NCI-H1105 treated with DMSO at 0.1 percent for 48 hours (cell line): Measurements from ENCODE around the gene ADH5.
A peak's percentile ranks its signal among the peaks of the same experiment; 100 is the strongest.
"Not testable (repeated sequence)": the region's sequence is repeated elsewhere in the genome, so short reads cannot be mapped to it uniquely, and the experiment has no call there.

Experiments used
- DNase-seq: peaks from one replicate; lab custom pipeline; 2025; lab: John Stamatoyannopoulos, UW

ADH5 gene

DNA sequence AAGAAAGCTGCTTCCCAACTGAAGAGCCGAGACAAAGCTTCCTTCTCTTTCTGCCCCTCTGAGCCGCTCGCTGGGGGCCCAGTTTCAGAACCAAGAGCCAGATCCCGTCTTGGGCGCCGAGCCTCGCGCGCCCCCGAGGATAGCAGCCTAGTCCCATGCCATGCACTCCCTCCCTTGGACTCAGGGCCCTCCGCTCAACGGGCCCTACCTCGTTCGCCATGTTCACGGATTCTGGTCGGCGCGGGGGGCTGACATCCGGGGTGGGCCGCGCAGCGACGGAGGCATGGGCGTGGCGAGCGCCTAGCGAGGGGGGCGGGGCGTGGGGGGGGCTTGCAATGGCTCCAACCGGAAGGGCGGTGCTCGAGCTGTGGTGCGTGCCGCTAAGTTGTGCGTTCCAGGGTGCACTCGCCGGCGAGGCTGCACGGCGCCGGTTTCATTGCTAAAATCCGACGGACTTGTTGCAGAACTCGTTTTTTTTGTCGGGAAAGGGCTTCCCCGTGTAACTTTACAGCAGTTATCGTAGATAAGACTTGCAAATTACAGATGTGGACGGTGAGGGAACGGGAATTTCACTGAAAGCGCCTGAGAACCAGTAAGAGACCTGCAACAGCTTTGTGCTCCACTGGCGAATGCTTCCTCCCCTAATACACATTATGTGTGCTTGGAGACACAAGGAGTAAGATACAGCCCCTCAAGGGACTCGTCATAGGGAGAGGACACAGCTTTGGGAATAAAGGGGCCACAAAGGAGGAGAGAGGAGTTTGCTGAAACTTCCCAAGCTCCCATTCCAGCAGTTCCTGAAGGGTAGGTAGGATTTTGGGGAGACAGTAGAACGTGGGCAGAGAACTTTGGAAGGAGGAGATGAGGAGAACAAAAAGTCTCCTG lies at the start of gene ADH5:
ADH5 (minus strand) TSS at position 308 of the 885 bp plus-strand sequence; CDS start at position 220, 88 bp downstream.
- DNase-seq, result peak; percentile 67

DNA sequence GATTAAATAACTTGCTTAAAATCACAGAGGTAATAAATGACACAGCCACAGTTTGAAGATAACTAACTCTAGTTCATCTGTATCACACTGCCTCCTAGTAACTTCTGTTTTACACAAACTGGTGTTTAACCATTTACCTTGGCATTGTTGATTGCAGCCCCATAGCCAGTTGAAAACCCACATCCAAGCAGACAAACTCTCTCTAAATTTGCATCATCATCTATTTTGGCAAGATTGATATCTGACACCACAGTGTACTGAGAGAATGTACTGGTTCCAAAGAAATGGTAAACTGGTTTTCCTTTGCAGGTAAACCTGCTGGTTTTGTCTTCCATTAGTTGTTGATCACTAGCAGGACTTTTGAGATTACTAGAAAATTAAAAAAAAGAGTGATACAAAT lies 47.7 kb upstream of the ADH5 start:
- DNase-seq, result no peak

DNA sequence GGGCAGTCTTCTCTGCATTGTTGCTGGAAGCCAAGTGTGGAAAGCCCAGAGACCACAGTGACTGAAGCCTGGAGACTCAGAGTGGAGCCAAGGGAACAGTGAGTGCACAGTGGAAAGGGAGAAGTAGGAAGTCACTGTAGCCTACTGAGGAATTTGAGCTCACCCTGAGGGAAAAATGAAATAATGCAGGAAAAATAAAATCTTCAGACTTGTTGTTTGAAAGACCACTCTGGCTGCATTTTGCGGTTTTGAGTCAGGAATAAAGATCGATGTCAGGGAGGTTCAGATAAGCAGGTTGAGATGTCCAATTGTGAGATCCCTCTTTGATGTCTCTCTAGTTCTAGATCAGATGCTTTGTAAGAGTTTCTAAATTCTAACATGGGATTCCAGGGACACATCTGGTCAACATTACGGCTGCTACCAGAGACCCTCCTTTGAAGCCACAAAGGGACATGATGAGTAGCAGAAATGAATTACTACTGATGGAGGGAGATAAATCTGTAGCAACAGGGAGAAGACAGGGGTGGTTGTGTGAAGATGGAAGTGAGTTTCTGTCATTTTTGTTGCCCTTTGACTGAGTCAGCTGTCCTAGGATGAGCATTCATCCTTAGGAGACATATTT lies 47.1 kb upstream of the ADH5 start:
- no peak for DNase-seq

DNA sequence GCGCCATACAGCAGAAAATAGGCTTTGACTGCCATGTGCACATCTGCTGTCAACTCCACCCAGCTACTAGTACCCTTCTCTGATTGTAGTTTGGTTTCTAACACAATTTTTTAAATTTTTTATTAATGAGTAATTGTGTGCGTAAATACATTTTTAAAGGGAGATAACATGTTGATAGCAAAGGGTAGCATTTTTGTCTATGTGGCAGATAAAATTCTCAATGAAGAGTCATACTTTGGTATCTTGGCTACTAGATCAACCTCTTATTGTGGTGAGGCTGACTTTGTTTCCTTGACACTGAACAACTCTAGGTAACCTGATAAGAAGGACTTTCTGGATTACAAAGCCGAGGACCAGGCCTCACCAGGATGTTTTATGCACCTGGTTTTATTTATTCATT lies 46.0 kb upstream of the ADH5 start:
- DNase-seq, result no peak

DNA sequence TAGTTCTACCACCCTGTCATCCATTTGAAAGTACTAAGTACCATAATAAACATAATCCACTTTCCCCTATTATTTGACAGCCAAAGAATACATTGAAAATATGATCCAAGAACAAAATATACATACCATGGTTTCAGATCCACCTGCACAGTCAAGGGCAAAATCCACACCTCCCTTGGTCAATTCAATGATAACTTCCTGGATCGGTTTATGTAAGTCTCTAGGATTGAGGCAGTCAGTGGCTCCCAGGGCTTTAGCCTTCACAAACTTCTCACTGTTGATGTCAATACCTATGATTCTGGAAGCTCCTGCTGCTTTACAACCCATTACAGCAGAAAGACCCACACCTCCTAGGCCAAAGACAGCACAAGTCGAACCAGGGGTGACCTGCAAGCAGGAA lies 42.8 kb upstream of the ADH5 start:
- no peak for DNase-seq

DNA sequence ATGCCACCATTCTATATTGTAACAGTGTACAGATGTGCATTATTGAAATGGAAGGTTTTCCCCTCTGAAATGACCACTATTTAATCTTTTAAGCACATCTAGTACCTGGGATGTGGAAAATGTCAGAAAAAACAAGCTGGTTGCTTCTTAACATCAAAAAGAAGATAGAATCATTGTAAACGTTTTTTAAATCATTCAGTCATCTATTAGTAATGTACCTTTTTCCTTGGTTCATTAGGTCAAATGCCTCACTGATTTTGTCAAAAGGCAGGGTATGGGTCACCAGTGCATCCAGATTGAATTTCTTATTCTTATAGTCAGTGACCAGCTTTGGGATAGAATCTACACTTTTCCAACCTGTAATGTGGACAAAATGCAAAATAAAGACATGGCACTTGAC lies 37.8 kb upstream of the ADH5 start:
- DNase-seq, result no peak

DNA sequence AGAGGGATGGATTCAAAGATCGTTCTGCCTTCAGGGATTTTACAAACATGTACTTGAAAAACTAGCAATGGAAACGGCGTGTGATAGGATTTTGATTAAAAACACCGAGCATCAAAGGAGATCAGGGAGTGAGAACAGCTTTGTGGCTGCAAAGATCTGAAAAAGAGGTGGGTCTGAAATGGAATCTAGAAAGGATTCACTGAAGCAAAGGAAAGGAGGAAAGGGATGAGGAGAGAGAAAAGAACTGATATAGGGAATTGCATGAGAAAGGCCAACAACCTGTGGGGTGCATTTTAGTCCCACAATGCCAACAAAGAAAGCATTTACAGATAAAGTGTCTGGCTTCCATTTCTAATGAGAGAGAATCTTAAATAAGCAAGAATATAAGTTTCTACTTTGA lies 32.4 kb upstream of the ADH5 start:
- no peak for DNase-seq

DNA sequence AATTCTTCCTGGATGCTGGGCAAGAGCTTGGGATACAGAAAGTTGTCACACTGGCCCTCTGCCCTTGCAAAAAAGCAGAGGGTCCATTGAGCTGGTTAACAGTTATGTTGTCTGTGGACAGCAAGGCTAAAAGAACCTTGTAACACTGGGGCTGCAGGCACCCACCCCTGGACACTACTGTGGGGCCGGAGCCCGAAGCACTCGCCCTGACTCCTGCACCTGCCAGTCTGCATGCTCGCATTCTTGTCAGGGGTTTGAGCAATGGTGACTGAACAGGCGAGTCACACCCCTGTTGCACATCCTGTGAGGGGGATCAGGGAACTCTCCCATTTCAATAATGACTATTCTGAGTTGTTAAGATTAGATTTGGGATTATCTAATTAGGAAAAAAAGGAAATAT lies 31.9 kb upstream of the ADH5 start:
- no peak for DNase-seq

DNA sequence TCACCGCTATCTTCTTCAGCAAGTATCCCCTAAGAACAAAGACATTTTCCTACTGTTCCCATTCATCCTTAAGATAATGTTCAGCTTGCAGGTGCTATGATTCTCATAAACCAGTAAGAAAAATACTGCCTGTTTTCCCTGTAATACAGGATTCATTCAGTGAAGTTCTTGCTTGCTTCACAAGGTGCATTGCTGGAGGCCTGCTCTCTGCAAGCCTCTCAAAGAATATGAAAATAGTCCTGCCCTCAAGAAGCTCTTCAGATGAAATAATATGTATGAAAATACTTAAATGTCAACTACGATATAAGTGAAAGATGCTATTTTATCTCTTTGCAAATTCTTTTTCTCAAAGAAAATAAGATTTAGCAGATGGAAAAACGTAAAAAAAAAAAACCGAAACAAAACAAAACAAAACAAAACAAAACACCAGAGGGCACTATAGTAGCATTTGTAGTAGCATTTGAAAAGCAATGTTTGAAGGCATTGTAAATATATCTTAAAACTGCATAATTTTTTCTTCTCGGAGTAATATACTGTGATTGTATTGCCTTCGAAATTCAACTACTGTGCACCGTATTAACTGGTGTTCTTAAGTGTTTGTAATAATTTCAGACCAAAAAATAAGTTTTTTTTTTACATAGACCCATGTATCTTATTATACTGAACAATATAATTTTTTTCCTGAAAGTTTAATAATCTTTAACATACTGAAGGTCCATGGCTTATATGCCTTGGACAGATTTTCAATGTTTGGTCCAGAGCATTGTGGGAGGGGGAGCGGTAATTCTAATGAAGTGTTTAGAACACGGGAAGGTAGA lies 29.5 kb upstream of the ADH5 start:
- no peak for DNase-seq

DNA sequence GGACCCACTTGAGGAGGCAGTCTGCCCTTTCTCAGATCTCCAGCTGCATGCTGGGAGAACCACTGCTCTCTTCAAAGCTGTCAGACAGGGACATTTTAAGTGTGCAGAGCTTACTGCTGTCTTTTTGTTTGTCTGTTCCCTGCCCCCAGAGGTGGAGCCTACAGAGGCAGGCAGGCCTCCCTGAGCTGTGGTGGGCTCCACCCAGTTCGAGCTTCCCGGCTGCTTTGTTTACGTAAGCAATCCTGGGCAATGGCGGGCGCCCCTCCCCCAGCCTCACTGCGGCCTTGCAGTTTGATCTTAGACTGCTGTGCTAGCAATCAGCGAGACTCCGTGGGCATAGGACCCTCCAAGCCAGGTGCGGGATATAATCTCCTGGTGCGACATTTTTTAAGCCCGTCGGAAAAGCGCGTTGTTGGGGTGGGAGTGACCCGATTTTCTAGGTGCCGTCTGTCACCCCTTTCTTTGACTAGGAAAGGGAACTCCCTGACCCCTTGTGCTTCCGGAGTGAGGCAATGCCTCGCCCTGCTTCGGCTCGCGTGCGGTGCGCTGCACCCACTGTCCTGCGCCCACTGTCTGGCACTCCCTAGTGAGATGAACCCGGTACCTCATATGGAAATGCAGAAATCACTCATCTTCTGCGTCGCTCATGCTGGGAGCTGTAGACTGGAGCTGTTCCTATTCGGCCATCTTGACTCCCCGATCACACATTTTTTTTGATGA lies 28.7 kb upstream of the ADH5 start:
- DNase-seq, result not testable (repeated sequence)

DNA sequence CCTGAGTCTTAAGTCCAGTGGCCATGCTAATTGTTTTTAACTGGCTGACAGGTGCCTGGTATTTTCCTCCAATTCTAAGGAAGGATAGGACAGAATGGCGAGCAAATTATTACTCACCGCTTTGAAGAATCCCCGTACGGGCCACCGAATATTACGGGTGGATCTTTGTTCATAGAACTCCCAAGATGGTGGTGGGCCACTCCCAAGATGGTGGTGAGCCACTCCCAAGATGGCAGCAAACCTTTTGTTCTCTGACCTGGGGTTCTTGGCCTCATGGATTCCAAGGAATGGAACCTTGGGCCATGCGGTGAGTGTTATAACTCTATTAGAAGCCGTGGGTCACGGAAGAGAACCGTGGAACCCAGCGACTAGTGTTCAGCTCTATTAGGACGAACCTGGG lies 20.7 kb upstream of the ADH5 start:
- not testable (repeated sequence) for DNase-seq

DNA sequence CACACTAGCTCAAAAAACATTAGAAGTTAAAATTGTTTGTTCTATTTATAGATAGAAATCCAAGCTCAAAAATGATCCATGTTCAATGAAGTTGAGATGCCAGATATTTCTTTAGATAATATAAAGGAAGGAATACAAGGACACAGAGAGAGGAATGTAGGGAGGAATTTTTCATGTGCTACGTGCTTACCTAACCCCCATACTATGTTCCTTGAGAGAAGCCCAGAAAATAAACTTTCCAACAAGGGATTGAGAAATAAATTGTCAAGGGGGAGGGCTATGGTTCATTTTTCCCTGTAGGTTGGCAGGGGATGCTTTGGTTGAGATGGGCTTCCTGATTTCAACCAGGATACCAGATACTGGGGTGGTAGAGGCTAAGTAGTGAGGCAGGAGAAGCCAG lies 15.6 kb upstream of the ADH5 start:
- no peak for DNase-seq

DNA sequence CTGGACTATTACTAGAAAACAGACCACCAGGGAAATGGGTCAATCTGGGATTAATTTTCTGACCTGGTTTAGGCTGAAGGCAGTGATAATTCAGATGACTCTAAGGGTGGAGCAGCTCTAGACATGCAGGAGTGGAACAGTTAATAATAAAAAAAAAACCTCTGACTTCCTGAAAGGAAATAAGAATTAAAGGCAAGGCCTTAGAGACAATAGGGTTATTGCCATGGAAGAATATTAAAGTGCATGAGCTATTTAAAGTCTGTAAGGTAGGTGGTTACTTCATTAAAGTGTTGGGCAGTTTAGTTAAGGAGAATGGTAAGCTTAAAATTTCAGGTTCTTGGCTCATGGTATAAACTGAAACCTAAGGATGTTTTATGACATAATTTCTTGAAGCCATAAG lies 14.6 kb upstream of the ADH5 start:
- DNase-seq, result no peak

DNA sequence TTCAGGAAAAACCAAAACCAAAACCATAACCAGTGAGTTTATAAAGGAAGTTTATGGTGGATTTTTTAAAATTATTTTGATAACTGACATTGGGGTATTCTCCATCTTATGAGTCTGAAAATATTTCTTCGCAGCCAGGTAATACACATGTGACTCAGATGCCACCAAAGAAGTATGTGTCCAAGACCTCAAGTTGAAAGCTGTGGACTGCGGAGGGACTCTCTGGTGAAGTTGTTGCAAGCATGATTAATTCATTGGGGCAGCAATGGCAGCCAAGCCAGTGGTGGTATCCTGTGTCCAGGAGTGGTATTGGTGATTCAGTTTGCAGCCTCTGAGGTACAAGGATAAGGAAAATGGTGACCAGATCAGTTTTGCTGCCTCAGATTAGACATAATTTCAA lies 14.0 kb upstream of the ADH5 start:
- DNase-seq, result no peak

DNA sequence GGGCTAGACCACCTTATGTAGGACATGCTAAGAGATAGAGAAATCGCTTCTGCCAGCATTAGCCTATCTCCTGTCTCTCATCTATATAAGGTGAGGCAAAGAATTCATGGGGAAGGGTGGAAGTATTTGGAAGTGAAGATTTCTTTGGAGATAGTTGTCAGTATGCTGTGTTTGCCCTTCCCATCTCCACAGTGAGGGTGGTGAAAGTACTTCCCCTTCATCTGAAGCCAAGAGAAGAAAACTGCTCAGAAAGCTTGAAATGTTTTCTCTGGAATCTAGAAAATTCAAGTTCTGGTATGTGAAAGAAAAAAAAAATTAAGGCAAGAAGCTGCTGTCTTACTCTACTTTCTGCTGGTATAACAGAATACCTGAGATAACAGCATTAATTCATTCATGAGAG lies 12.3 kb upstream of the ADH5 start:
- DNase-seq, result no peak

DNA sequence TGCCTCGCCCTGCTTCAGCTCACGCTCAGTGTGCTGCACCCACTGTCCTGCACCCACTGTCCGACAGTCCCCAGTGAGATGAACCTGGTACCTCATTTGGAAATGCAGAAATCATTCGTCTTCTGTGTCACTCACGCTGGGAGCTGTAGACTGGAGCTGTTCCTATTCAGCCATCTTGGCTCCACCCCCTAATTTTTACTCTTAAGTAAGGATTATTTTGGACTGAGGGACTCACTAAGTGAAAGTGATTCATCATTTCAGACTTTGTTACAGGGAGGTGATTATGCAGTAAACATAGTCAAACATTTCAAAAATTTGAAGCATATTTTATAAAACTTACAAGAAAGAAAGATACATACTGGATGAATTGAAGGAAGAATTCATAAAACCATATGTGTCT lies 11.2 kb upstream of the ADH5 start:
- not testable (repeated sequence) for DNase-seq

DNA sequence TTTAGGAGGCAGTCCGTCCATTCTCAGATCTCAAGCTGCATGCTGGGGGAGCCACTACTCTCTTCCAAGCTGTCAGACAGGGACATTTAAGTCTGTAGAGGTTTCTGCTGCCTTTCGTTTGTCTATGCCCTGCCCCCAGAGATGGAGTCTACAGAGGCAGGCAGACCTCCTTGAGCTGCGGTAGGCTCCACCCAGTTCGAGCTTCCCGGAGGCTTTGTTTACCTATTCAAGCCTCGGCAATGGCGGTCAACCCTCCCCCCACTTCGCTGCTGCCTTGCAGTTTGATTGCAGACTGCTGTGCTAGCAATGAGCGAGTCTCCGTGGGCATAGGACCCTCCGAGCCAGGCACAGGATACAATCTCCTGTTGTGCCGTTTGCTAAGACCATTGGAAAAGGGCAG lies 10.7 kb upstream of the ADH5 start:
- no peak for DNase-seq

DNA sequence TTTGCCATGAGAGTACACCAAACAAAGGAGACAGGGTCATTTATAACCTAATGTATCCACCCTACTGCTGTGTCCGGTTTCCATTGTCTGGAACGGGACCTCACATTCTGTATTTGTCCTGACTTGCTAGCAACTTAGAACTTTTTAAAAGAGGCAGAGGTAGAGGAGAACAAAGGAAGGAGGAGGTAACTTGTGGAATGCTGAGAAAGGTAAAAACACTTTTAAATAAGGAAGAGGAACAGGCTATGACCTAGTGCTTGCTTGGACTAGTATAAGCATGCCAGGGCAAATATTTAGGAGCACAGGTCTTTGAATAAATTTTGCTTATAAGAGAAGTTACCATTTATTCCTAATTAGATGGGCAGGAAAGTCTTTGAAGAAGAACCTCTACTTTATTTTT lies 3.3 kb upstream of the ADH5 start:
- not testable (repeated sequence) for DNase-seq

DNA sequence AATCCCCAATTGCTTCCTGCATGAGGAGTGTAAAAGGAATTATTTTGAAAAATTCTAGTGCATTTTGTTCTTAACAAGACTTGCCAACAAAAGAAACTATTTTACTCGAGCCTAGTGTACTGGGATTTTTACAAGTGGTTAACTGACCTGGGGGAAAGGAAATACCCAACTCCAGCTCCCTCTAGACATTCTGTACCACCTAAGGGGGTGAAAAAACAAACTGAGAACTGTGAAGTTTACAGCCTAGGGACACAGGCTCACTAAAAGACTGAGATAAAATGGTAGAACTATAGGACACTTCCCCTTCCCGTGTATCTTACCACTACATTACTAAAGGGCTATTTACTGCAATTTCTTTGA lies 2.6 kb upstream of the ADH5 start:
- no peak for DNase-seq

DNA sequence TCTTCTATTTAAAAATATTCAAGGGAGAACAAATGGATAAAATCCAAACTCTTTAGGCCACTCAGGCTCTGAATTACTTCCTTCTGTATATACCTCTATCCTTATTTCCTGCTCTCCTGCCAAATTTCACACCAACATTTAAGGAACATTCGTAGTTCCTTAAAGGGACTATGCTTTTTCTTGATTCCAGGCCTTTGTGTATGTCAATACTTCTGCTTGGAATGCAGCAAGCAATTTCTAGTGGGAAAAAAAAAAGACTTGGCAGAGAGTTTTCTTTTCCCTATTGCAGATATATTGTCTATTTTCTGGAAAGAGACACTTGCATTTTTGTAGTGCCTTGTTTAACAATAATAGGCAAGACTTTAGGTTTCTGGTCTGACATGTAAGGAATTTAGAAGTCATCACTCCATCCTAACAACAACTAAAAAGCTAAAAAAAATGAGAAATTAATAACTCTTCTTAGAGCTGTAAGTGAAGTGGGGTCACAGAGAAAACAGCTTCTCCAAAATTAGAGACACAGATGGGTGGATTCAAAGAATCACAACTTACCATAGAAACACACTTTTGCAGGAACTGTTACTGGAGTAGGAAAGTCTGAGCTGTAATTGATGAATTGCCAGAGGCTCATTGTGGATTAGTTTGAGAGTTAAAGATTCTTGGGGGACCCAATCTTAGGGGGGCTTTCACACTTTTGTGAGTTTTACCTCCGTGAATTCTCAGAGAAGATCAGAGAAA lies 2.1 kb upstream of the ADH5 start:
- no peak for DNase-seq

DNA sequence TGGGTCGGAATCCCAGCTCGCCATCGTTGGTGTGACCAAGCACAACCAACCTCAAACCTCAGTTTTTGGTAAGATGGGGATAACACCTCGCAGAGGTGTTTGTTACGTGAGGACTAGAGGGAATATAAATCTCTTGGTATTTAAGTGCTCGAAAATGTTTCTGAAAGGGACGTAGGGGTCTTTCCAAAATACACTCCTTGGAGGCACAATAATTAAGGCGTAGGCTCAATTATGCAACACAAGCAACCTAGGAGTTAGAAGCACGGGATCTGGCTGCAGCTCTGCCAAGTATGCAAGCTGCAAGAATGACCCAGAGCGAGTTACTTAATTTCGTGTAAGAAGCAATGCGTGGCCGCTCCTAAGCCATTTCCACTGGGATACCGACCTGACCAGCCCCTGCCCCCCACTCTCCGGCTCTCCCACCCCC lies 552 bp downstream of the ADH5 start:
- DNase-seq, result peak; percentile 9
